Measurements from ENCODE around the gene GRXCR2. TPM values are rescaled to one million over a fixed set of nuclear protein-coding genes. Genes with fewer than 3 reads are reported as not detected.

The GRXCR2 gene
- total RNA-seq, 1 donor from 2014 or later = not detected

Other genes with a start within 250 kb of the GRXCR2 start
- gene PRELID2, start 37.7 kb downstream of the GRXCR2 start, total RNA-seq (ENCODE audit: unreplicated experiment) = 4.3 TPM
- gene SH3RF2, start 63.6 kb upstream of the GRXCR2 start, total RNA-seq (ENCODE audit: unreplicated experiment) = 0.23 TPM
- 0.80 TPM for gene PLAC8L1, start 232.6 kb upstream of the GRXCR2 start, total RNA-seq (ENCODE audit: unreplicated experiment)

All from endothelial cell (in vitro differentiated cells).